HG02970 (cell line): Measurements from ENCODE around the gene TOPBP1.

ENCODE experiments used
- ATAC-seq: cut with Tn5 transposase; IDR thresholded peaks from one replicate; pipeline ENCODE4 v1.9.1; 2021; ENCODE audit warnings: mild to moderate bottlenecking, moderate library complexity, moderate number of reproducible peaks; ENCODE audit not compliant: unreplicated experiment, low FRiP score

TOPBP1 gene

DNA sequence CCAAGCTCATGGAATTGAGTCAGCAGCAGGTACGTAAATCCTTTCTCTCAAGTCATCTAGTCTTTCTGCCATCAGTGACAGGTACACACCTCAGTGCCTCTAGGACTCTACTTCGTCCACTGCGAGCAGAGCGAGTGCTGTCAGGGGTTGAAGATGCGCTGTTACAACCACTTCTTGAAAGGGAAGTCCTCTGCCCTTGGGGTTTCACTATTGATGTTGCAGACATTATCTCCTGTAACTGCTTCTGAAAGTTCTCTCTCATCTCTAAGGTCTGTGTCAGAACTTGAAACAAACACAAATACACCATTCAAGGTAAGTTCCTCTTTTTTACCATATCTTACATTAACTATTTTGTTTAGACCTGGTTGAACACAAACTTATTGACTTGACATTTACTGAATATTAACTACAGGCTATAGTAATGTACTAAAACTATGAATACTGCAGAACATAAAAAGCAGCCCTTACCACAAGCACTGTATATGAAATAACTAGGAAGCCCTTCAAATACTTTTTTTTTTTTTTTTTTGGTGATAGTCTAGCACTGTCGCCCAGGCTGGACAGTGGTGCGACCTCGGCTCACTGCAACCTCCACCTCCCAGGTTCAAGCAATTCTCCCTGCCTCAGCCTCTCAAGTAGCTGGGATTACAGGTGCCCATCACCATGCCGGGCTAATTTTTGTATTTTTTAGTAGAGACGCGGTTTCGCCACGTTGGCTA is 41.5 kb downstream of the TOPBP1 start:
- ATAC-seq = peak; percentile 91

DNA sequence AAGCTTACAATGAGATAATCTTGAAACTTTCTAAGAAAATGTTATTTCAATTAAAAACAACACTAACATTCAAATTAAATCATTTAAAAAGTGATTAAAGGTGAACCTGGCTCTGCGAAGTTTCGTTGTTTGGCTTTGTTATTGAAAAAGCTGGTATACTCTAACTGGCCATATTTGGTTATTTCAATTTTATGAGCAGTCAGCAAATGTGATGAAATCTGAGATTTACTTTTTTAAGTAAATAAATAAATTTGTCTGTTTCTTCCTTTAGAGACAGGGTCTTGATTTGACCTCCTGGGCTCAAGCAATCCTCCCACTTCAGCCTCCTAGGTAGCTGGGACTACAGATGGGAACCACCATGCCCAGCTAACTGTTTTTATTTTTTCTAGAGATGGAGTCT is 50.2 kb downstream of the TOPBP1 start:
- no peak for ATAC-seq

DNA sequence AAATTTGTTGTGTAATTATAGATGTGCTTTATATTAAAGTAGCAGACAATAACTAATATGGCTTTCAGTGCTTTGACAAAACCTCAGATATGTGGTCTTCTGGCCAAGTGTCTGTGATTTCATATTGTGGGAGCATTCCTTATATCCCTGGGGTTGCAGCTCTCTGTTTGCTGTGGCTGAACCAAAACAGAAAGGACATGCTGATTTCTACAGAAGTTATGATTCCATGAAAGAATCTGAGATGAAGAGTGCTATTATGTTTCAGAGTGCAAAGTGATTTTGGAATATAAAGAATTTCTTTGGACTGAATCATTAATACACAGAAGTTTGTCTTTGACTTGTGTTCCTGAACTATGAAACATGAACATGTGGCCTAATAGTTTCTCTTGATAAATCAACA is 51.7 kb downstream of the TOPBP1 start:
- ATAC-seq = no peak

DNA sequence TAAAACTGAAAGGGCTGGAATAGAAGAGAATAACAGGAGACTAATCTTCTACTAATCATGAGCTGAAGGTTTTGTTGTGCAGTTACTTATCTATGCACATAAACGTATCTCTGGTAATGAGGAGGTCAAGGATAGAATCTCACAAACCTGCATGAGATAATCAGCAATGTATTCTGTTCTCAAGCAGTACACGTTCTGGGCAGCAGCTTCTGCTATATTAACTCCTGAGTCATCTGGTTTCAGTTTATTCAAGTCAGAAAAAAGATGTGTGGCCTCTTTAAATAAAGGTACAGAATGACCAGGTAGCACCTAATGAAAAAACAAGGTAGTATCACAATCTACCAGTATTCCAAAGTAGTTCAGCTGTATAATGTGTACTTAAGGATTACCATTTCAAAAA is 53.4 kb downstream of the TOPBP1 start:
- ATAC-seq = no peak

- no peak for ATAC-seq
Observed at GRCh38 chr3:133607816-133608215, 53.9 kb downstream of the TOPBP1 start.

DNA sequence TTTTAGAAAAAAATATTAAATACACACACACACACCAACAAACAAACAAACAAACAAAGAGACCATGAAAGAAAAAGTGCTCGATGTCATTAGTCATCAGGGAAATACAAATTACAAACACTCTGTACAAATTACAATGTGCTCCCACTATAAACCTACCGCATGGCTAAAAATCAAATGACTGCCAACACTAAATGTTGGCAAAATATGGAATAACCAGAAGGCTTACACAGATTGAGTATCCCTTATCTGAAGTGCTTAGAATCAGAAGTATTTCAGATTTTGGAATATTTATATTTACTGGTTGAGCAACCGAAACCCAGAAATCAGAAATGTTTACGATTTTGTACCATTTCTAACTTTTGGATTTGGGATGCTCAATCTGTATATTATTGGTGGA is 54.8 kb downstream of the TOPBP1 start:
- no peak for ATAC-seq

DNA sequence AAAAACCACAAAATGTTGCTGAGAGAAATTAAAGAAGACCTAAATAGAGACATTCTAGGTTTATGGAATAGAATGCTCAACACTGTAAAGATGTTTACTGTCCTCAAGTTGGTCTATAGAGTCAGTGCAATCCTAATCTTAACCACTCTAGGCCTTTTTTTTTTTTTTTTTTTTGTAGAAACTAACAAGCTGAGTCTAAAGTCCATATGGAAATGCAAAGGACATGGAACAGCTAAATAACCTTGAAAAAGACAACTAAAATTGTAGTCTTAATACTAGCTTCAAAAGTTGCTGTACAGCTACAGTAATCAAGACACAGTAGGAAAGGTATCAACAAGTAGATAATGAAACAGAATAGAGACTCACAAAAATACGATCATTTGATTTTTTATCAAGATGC is 55.4 kb downstream of the TOPBP1 start:
- ATAC-seq = no peak

DNA sequence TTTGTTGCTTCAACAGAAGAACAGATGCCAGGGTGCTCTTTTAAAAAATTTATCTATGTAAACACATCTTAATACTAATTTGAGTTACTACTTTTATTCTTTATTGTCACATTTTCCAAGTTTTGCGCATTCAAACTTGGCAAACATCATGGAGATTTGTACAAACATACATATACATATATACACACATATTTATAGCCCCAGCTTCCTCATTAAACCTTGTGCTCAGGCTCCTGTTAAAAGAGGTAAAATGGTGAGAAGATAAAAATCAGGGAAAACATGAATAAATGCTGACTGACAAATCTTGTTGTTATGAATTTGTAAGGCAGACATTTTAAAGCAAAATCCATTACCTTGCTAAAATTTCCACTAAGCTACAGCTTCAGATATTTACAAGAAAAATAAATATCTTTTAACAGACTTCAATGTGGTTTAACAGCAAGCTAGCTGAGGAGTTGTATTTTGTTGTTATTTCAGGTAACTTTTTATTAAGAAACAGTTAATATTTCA is 61.1 kb downstream of the TOPBP1 start:
- no peak for ATAC-seq

DNA sequence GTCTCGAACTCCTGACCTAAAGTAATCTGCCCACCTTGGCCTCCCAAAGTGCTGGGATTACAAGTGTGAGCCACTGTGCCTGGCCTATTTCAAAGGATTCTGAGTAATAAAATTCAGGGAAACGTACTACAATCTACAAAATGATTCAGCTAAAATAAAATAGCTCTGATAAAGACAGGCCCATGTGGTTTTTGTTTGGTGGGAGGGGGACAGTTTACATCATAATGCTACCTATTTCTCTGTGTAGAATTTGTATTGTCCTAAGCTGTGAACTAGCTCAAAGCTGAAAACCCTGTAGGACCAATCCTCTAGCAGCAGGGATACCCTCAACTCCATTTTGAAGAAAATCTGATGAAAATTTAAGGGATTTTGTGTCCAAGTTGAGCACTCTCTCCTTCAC is 62.5 kb downstream of the TOPBP1 start:
- no peak for ATAC-seq

DNA sequence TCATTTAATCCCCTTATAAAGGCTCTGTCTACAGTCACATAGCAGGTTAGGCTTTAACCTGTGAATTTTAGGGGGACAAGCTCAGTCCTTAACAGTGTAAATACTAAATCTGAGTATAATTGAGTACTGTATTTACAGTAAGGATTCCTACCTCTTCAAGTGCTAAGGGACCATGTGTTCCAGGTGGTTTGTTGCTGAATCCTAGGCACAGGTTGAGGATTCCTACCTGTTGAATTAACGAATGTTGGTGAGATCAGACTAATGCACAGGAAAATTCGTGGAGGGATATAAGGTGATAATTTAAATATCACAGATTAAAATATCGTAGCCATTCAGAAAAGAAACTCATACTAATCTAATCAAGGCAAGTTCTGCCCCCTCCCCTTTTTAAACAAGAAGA is 63.3 kb downstream of the TOPBP1 start:
- ATAC-seq = no peak

DNA sequence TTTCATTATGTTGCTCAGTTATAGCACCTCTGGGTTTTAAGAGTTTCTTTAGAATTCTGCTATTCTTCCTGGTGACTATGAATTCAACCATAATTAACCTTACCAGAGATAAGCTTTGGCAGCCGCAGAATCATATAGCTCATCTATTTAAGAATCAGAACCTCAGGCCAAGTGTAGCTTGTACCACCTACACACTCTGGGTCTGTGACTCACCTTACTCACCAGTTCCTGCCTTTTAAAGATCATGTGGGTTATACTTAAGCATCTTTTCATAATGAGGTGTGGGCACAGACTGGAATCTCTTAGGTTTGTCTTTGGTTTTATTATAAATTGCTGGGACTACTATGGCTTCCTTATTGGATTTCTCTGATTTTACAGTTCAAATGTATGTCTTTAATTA is 66.4 kb downstream of the TOPBP1 start:
- no peak for ATAC-seq

DNA sequence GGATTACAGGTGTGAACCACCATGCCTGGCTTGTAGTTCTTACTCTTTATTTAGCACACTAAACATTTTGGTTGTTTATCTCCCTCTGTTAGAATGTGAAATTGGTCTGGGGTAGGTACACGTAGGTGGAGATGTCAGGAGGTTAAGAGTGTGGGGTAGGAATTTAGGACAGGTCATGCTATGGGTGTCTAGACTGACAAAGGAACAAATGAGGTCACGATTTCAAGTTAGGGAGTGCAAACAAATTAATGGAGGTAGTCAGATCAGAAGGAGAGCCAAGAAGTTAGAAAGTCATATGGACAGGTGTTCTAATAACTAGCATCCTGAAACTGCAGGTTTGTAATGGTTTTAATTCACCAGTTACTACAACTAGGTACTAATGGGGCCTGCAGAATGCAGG is 68.5 kb downstream of the TOPBP1 start:
- ATAC-seq = no peak

DNA sequence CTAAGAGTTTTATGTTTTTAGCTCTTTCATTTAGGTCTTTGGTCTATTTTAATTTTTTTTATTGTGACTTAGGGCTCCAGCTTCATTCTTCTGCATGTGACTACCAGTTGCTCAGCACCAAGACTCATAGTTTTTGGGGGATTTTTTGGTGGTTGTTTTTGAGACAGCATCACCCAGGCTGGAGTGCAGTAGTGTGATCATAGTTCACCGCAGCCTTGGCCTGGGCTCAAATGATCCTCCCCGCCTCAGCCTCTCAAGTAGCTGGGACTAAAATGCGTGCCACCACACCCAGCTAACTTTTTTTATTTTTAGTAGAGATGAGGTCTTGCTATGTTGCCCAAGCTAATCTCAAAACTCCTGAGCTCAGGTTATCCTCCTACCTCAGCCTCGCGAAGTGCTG is 68.9 kb downstream of the TOPBP1 start:
- ATAC-seq = no peak

DNA sequence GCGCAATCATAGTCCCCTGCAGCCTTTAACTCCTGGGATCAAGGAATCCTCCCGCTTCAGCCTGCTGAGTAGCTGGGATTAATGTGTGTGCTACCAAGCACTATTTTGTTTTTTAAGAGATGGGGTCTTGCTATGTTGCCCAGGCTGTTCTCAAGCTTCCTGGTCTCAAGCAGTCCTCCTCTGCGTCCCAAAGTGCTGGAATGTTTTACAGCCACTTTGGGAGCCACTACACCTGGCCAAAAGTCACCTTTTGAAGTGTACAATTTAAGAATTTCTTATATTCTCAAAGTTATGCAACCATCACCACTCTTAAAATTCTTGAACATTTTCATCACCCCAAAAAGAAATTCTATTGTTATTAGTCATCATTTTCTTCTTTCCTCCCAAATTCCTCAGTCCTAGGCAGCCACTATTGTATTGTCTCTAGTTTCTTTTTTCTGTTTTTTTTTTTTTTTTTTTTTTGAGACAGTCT is 70.4 kb downstream of the TOPBP1 start:
- ATAC-seq = no peak

DNA sequence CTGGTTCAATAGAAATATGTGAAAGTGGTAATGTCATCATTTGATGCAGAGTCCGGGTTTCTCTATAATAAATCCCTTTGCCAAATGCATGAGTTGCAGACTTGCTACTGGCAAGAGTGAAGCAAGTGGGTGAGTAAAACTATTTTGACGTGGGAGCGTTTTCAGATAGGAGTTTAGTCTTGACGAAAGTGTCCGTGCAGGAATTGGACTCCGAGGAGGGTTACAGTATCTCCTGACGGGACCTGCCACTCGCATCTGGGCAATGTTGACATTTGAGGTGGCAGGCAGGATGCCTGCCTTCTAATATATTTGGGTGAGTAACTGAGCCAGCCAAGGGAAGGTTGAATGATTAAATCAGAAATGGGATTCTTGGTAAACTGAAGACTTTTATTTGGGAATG is 72.2 kb downstream of the TOPBP1 start:
- no peak for ATAC-seq

GRCh38 chr3:133588784-133589465 is 72.8 kb downstream of the TOPBP1 start:
- ATAC-seq = no peak

- no peak for ATAC-seq
Observed at GRCh38 chr3:133588035-133588434, 73.7 kb downstream of the TOPBP1 start.

DNA sequence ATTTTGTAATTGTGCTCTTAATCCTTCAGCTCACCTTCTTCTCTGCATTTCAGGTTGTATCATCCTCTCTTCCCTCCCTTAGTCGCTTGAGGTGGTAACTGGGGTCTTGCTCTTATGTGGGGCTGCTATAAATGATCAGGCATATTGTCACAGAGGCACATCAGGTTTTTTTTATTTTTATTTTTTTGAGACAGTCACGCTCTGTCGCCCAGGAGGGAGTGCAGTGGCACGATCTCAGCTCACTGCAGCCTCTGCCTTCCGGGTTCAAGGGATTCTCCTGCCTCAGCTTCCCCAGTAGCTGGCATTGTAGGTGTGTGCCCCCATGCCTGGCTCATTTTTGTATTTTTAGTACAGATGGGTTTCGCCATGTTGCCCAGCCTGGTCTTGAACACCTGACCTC is 78.3 kb downstream of the TOPBP1 start:
- ATAC-seq = no peak

DNA sequence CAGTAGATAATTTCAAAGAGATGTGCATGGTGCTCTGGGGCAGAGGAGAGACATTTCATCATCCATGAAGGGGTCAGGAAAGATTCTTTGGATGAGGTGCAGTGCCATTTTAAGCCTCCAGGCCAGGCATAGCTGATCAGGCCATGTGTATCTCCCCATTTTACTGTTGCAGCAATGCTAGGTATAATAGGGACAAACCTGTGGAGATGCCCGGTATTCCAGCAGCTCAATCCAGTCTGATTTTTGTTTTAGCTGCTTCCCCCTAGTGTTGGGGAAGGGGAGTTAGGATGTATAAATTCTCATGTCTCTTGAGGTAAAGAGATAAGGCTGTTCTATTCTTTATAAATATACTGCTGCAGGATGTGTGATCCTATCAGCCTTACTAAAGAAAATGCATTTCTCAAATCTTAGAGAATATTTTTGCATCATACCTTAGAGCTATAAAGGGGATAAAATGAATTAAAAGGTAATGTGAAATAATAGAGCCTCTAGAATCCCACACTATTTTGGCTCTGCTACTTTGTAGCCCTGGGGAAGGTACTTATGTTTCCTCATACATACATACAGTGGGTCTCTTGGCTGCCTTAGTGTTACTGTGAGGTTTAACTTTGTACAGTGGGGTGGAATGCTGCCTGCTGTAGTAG is 83.1 kb downstream of the TOPBP1 start:
- ATAC-seq = no peak

- no peak for ATAC-seq
Observed at GRCh38 chr3:133576169-133576568, 85.6 kb downstream of the TOPBP1 start.

- ATAC-seq = no peak
Observed at GRCh38 chr3:133575086-133575485, 86.7 kb downstream of the TOPBP1 start.
